Activated CD4-positive, alpha-beta T cell treated with anti-CD3 and anti-CD28 coated beads, Interleukin-2, amount 50 U/mL, for 48 hours (primary cell): ENCODE results near the gene UNC5C.

Experiments used
- DNase-seq, 2 experiments: peaks; one replicate each; pipeline ENCODE4 v3.0.0-alpha.2; 2020

Gene UNC5C

GRCh38 chr4:95457353-95457752, 91.4 kb downstream of the UNC5C start:
- no peak for DNase-seq

- DNase-seq, result no peak
These were observed 98.5 kb downstream of the UNC5C start for GRCh38 chr4:95450294-95450693.

- no peak for DNase-seq
These were observed 102.6 kb downstream of the UNC5C start for GRCh38 chr4:95446173-95446572.

GRCh38 chr4:95445251-95445650, 103.5 kb downstream of the UNC5C start:
- no peak for DNase-seq

- no peak for DNase-seq
These were observed 104.0 kb downstream of the UNC5C start for GRCh38 chr4:95444812-95445211.

GRCh38 chr4:95439896-95440295, 108.9 kb downstream of the UNC5C start:
- no peak for DNase-seq

- no peak for DNase-seq
These were observed 109.7 kb downstream of the UNC5C start for GRCh38 chr4:95439071-95439470.

- no peak for DNase-seq
These were observed 116.3 kb downstream of the UNC5C start for GRCh38 chr4:95432466-95432865.

GRCh38 chr4:95431678-95432077, 117.1 kb downstream of the UNC5C start:
- no peak for DNase-seq

GRCh38 chr4:95429416-95429815, 119.4 kb downstream of the UNC5C start:
- no peak for DNase-seq

GRCh38 chr4:95428291-95429070, 120.3 kb downstream of the UNC5C start:
- no peak for DNase-seq

- DNase-seq, result no peak
These were observed 122.3 kb downstream of the UNC5C start for GRCh38 chr4:95426455-95426854.

- no peak for DNase-seq
These were observed 126.3 kb downstream of the UNC5C start for GRCh38 chr4:95422436-95422835.

GRCh38 chr4:95421869-95422268, 126.9 kb downstream of the UNC5C start:
- no peak for DNase-seq

GRCh38 chr4:95417531-95417930, 131.2 kb downstream of the UNC5C start:
- DNase-seq, result no peak

- DNase-seq, result no peak
These were observed 133.4 kb downstream of the UNC5C start for GRCh38 chr4:95415346-95415771.

- DNase-seq, result no peak
These were observed 137.2 kb downstream of the UNC5C start for GRCh38 chr4:95411371-95412088.

GRCh38 chr4:95410387-95410977, 138.3 kb downstream of the UNC5C start:
- DNase-seq, result no peak

GRCh38 chr4:95409750-95410149, 139.0 kb downstream of the UNC5C start:
- DNase-seq, result no peak

- no peak for DNase-seq
These were observed 139.6 kb downstream of the UNC5C start for GRCh38 chr4:95409127-95409526.

GRCh38 chr4:95402299-95402698, 146.5 kb downstream of the UNC5C start:
- no peak for DNase-seq

- DNase-seq, result no peak
These were observed 150.6 kb downstream of the UNC5C start for GRCh38 chr4:95398217-95398616.

- DNase-seq, result no peak
These were observed 153.9 kb downstream of the UNC5C start for GRCh38 chr4:95394752-95395306.

GRCh38 chr4:95393821-95394220, 155.0 kb downstream of the UNC5C start:
- DNase-seq, result no peak
